Thoracic aorta (tissue), 2 donors: ENCODE results near the gene RNF222. TPM values are rescaled to one million over a fixed set of nuclear protein-coding genes. Genes with fewer than 3 reads are reported as not detected.

Experiments used
- ATAC-seq: fragments of 150-250 bp; one replicate; pipeline ENCODE4 v1.8.0; 2017; ENCODE audit warnings: low read depth; ENCODE audit not compliant: insufficient number of reproducible peaks, low FRiP score
- DNase-seq: peaks from one replicate; pipeline ENCODE4 v3.0.0-alpha.2; 2020; ENCODE audit warnings: low spot score
- H3K27ac ChIP-seq, 2 donors: fragments of 200-600 bp; sonication (generic); 1 replicate in 1 of 2; 2 replicates in 1 of 2; pipeline ENCODE4 v1.5.1; 2016; ENCODE audit warnings: mild to moderate bottlenecking in 2 of 2, moderate library complexity in 2 of 2
- H3K27me3 ChIP-seq: fragments of 200-600 bp; sonication (generic); replicated peaks from 2 replicates; pipeline ENCODE4 v1.6.0; 2016; ENCODE audit warnings: mild to moderate bottlenecking; ENCODE audit not compliant: insufficient read depth
- H3K36me3 ChIP-seq: fragments of 200-600 bp; sonication (generic); one replicate; pipeline ENCODE4 v1.5.1; 2016
- H3K4me1 ChIP-seq, 2 donors: fragments of 200-600 bp; sonication (generic); 1 replicate in 1 of 2; 2 replicates in 1 of 2; pipeline versions ENCODE4 v1.5.1 to v1.6.0; 2016; ENCODE audit warnings: low read depth in 2 of 2, mild to moderate bottlenecking in 1 of 2; ENCODE audit not compliant: control insufficient read depth in 1 of 2
- H3K4me3 ChIP-seq: fragments of 200-600 bp; sonication (generic); 2 replicates; pipeline ENCODE4 v1.5.1; 2016; ENCODE audit warnings: mild to moderate bottlenecking
- H3K9me3 ChIP-seq: fragments of 200-600 bp; sonication (generic); 2 replicates; pipeline ENCODE4 v1.5.1; 2016
- total RNA-seq, 2 donors: library from RNA; depleted of rRNA; stranded (reverse); fragments of >200 nt; gene quantifications; one replicate each; pipeline versions ENCODE4 v1.1.0 to v1.2.3, GENCODE V29; 2016
- TF ChIP-seq, protein P1 (sequence below): fragments of 200-600 bp; sonication (generic); IDR thresholded peaks from one replicate; pipeline ENCODE4 v1.5.1; 2019; ENCODE audit warnings: antibody characterized with exemption

The RNF222 gene
- total RNA-seq, 2 donors from 2014 or later: 0.56 TPM; not detected in 1

- H3K4me3 ChIP-seq: no peak overlapping the region
- no peak for ATAC-seq
- TF ChIP-seq, protein P1, sequence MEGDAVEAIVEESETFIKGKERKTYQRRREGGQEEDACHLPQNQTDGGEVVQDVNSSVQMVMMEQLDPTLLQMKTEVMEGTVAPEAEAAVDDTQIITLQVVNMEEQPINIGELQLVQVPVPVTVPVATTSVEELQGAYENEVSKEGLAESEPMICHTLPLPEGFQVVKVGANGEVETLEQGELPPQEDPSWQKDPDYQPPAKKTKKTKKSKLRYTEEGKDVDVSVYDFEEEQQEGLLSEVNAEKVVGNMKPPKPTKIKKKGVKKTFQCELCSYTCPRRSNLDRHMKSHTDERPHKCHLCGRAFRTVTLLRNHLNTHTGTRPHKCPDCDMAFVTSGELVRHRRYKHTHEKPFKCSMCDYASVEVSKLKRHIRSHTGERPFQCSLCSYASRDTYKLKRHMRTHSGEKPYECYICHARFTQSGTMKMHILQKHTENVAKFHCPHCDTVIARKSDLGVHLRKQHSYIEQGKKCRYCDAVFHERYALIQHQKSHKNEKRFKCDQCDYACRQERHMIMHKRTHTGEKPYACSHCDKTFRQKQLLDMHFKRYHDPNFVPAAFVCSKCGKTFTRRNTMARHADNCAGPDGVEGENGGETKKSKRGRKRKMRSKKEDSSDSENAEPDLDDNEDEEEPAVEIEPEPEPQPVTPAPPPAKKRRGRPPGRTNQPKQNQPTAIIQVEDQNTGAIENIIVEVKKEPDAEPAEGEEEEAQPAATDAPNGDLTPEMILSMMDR: no peak
- no peaks in the 10 kb centered on the region for H3K4me1 ChIP-seq
- no peak overlapping the region for H3K27ac ChIP-seq
- no peaks in the 10 kb centered on the region for H3K36me3 ChIP-seq
- no peaks in the 10 kb centered on the region for H3K27me3 ChIP-seq
- DNase-seq: no peak
- H3K9me3 ChIP-seq: no peaks in the 10 kb centered on the region
These were observed 51.5 kb downstream of the RNF222 start for GRCh38 chr17:8345951-8346665.

- no peak overlapping the region for H3K27ac ChIP-seq
These were observed 52.5 kb downstream of the RNF222 start for GRCh38 chr17:8345052-8345690.

DNA sequence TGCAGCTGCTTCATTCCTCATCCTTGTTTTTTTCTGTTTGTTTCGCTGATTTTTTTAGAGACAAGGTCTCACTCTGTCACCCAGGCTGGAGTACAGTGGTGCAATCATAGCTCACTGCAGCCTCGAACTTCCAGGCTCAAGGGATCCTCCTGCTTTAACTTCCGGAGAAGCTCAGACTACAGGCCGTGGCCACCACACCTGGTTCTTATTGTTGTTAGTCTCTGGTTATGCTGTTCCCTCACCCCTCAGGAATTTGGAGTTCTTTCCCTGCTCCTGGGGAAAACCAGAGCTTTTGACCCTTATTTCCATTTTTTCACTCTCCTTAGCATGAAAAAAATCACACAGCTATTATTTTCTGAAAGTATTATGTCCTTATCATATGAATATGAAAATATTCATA, 56.2 kb downstream of the RNF222 start:
- H3K36me3 ChIP-seq: no peaks in the 10 kb centered on the region
- no peaks in the 10 kb centered on the region for H3K27me3 ChIP-seq
- no peaks in the 10 kb centered on the region for H3K4me1 ChIP-seq
- TF ChIP-seq, protein P1: no peak
- H3K4me3 ChIP-seq: no peak overlapping the region
- no peaks in the 10 kb centered on the region for H3K9me3 ChIP-seq
- ATAC-seq: no peak
- no peak for DNase-seq
- no peak overlapping the region for H3K27ac ChIP-seq

More at GRCh38 chr17:8345052-8345690, 52.5 kb downstream of the RNF222 start:
- TF ChIP-seq, protein P1: no peak
- Histone ChIP-seq H3K27me3 (no peaks in the 10 kb centered on the region), H3K36me3 (no peaks in the 10 kb centered on the region), H3K9me3 (no peaks in the 10 kb centered on the region), H3K4me3 (no peak overlapping the region), H3K4me1 (no peaks in the 10 kb centered on the region)
- DNase-seq: no peak
- no peak for ATAC-seq

Other genes starting within 250 kb of the RNF222 start
- gene PER1, start 245.4 kb downstream of the RNF222 start, total RNA-seq: 100 to 1,000 TPM; 175 to 292 TPM
- gene VAMP2, start 234.9 kb downstream of the RNF222 start, total RNA-seq: 10 to 100 TPM; 36.0 to 50.3 TPM
- gene TMEM107, start 221.4 kb downstream of the RNF222 start, total RNA-seq: 10 to 100 TPM in 1 of 2 donors, 1 to 10 TPM in 1; 8.4 to 32.1 TPM
- 10 to 100 TPM; 11.9 to 13.8 TPM for gene BORCS6, start 207.6 kb downstream of the RNF222 start, total RNA-seq
- 1 to 10 TPM in 1 of 2 donors, not detected in 1; 1.6 TPM for gene AURKB, start 187.3 kb downstream of the RNF222 start, total RNA-seq
- 10 to 100 TPM; 25.3 to 38.6 TPM for gene CTC1, start 149.8 kb downstream of the RNF222 start, total RNA-seq
- 10 to 100 TPM; 13.2 to 15.2 TPM for gene PFAS, start 148.5 kb downstream of the RNF222 start, total RNA-seq
- 10 to 100 TPM; 13.8 to 26.7 TPM for gene RANGRF, start 109.2 kb downstream of the RNF222 start, total RNA-seq
- gene SLC25A35, start 102.4 kb downstream of the RNF222 start, total RNA-seq: 1 to 10 TPM; 1.8 to 6.1 TPM
- 10 to 100 TPM in 1 of 2 donors, 1 to 10 TPM in 1; 7.4 to 32.1 TPM for gene ARHGEF15, start 87.6 kb downstream of the RNF222 start, total RNA-seq
- not detected for gene ODF4, start 58.0 kb downstream of the RNF222 start, total RNA-seq
- gene RPL26, start 14.6 kb downstream of the RNF222 start, total RNA-seq: 1,000 to 10,000 TPM; 1,235 to 1,884 TPM
- gene NDEL1, start 38.1 kb upstream of the RNF222 start, total RNA-seq: 100 to 1,000 TPM; 110 to 113 TPM
- gene MYH10, start 232.9 kb upstream of the RNF222 start, total RNA-seq: 1,000 to 10,000 TPM; 1,436 to 1,719 TPM